Measurements from ENCODE around the gene CNTN5. TPM values are rescaled to one million over a fixed set of nuclear protein-coding genes. Genes with fewer than 3 reads are reported as not detected.

CNTN5 gene
- polyA plus RNA-seq, 1 donor, result 4.2 TPM

GRCh38 chr11:99918761-99919160, 898.0 kb downstream of the CNTN5 start:
- no peak for DNase-seq (ENCODE audit: low read depth)

- no peak for DNase-seq (ENCODE audit: low read depth)
These were observed 900.2 kb downstream of the CNTN5 start for GRCh38 chr11:99920956-99921355.

GRCh38 chr11:99925968-99926367, 905.2 kb downstream of the CNTN5 start:
- no peak for DNase-seq (ENCODE audit: low read depth)

- DNase-seq (ENCODE audit: low read depth), result no peak
These were observed 911.9 kb downstream of the CNTN5 start for GRCh38 chr11:99932684-99933083.

- peak; percentile 5 for DNase-seq (ENCODE audit: low read depth)
These were observed 913.3 kb downstream of the CNTN5 start for GRCh38 chr11:99934008-99934407.

- no peak for DNase-seq (ENCODE audit: low read depth)
These were observed 916.6 kb downstream of the CNTN5 start for GRCh38 chr11:99937330-99937729.

- no peak for DNase-seq (ENCODE audit: low read depth)
These were observed 932.1 kb downstream of the CNTN5 start for GRCh38 chr11:99952816-99953215.

- no peak for DNase-seq (ENCODE audit: low read depth)
These were observed 939.8 kb downstream of the CNTN5 start for GRCh38 chr11:99960536-99960935.

- no peak for DNase-seq (ENCODE audit: low read depth)
These were observed 947.6 kb downstream of the CNTN5 start for GRCh38 chr11:99968336-99968735.

GRCh38 chr11:99973993-99974392, 953.2 kb downstream of the CNTN5 start:
- no peak for DNase-seq (ENCODE audit: low read depth)

- DNase-seq (ENCODE audit: low read depth), result no peak
These were observed 958.3 kb downstream of the CNTN5 start for GRCh38 chr11:99979042-99979441.

- DNase-seq (ENCODE audit: low read depth), result no peak
These were observed 967.2 kb downstream of the CNTN5 start for GRCh38 chr11:99987821-99988470.

GRCh38 chr11:99988471-99988837, 967.7 kb downstream of the CNTN5 start:
- peak; percentile 31 for DNase-seq (ENCODE audit: low read depth)

GRCh38 chr11:100003985-100004384, 983.2 kb downstream of the CNTN5 start:
- DNase-seq (ENCODE audit: low read depth), result no peak

GRCh38 chr11:100004541-100004940, 983.8 kb downstream of the CNTN5 start:
- DNase-seq (ENCODE audit: low read depth), result no peak

- no peak for DNase-seq (ENCODE audit: low read depth)
These were observed 987.7 kb downstream of the CNTN5 start for GRCh38 chr11:100008417-100008816.

- no peak for DNase-seq (ENCODE audit: low read depth)
These were observed 989.0 kb downstream of the CNTN5 start for GRCh38 chr11:100009728-100010127.

GRCh38 chr11:100010393-100010792, 989.6 kb downstream of the CNTN5 start:
- no peak for DNase-seq (ENCODE audit: low read depth)

- DNase-seq (ENCODE audit: low read depth), result no peak
These were observed 990.9 kb downstream of the CNTN5 start for GRCh38 chr11:100011697-100012096.

GRCh38 chr11:100013011-100013410, 992.3 kb downstream of the CNTN5 start:
- DNase-seq (ENCODE audit: low read depth), result no peak

- DNase-seq (ENCODE audit: low read depth), result no peak
These were observed 1011.2 kb downstream of the CNTN5 start for GRCh38 chr11:100031973-100032372.

- DNase-seq (ENCODE audit: low read depth), result no peak
These were observed 1040.3 kb downstream of the CNTN5 start for GRCh38 chr11:100061006-100061405.

- DNase-seq (ENCODE audit: low read depth), result no peak
These were observed 1045.7 kb downstream of the CNTN5 start for GRCh38 chr11:100066399-100066798.

GRCh38 chr11:100068116-100068515, 1047.4 kb downstream of the CNTN5 start:
- DNase-seq (ENCODE audit: low read depth), result no peak

Data from forelimb muscle (tissue), 1 donor.